A549 (cell line): ENCODE data around the gene MYBL2.

Experiments used
- CBX8 ChIP-seq: fragments of 200-600 bp; sonication (generic); IDR thresholded peaks from 2 replicates; pipeline ENCODE4 v1.6.1; 2016
- EP300 ChIP-seq, 2 experiments: fragments of >200 bp; sonication (Bioruptor Twin); formaldehyde crosslinking; IDR thresholded peaks; 2 replicates in 1 of 2; 3 replicates in 1 of 2; pipeline ENCODE4 v1.6.1; 2016 to 2017
- HDAC2 ChIP-seq: fragments of 200-600 bp; sonication (generic); IDR thresholded peaks from 2 replicates; pipeline ENCODE4 v1.6.1; 2016
- HOXA7 ChIP-seq: fragments of 250-450 bp; sonication (Bioruptor Pico); IDR thresholded peaks from 2 replicates; pipeline ENCODE4 v1.5.0; 2020; ENCODE audit warnings: mild to moderate bottlenecking, moderate library complexity
- JUNB ChIP-seq: fragments of >200 bp; sonication (Bioruptor Twin); formaldehyde crosslinking; IDR thresholded peaks from 2 replicates; pipeline ENCODE4 v1.6.1; 2016
- POLR2AphosphoS2 ChIP-seq: conservative IDR thresholded peaks from 2 replicates; pipeline ENCODE4 v1.6.1; 2012; ENCODE audit warnings: low read length, improper control_type of control experiment, inconsistent platforms
- RFX5 ChIP-seq: fragments of 450-650 bp; IDR thresholded peaks from 2 replicates; pipeline ENCODE4 v1.7.1; 2014; ENCODE audit warnings: antibody characterized with exemption, mild to moderate bottlenecking, moderate library complexity
- TF ChIP-seq, protein P1 (sequence below): fragments of >200 bp; sonication (Bioruptor Twin); formaldehyde crosslinking; IDR thresholded peaks from 3 replicates; pipeline ENCODE4 v1.5.1; 2016
- TF ChIP-seq, protein P2 (sequence below): IDR thresholded peaks from 2 replicates; pipeline ENCODE4 v1.6.1; 2012

DNA sequence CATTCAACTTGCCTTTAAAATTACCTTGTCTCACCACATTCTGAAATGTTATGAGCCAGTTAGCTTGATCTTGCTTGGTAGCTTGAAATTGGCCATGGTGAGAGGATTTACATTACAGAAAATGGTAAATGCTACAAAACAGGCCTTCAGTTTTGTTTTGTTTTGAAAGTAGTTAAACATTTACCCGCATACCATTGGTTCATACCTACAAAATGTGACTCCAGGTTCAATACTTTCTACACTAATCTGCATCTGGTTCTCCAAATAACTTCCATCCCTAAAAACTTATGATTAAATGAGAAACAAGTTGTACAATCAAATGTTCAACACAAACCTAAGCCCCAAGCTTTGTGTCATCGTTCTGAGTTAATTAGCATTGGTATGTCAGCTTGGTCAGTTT is 30.5 kb upstream of the MYBL2 start:
- no peak for TF ChIP-seq POLR2AphosphoS2
- TF ChIP-seq CBX8, result no peak
- no peak for TF ChIP-seq HDAC2
- TF ChIP-seq RFX5, result no peak
- no peak for TF ChIP-seq JUNB
- no peak for TF ChIP-seq HOXA7 (CRISPR knock-in tag)
- TF ChIP-seq EP300 (IDR thresholded peaks at IDR 0.05), result no peak
- TF ChIP-seq, protein P1, sequence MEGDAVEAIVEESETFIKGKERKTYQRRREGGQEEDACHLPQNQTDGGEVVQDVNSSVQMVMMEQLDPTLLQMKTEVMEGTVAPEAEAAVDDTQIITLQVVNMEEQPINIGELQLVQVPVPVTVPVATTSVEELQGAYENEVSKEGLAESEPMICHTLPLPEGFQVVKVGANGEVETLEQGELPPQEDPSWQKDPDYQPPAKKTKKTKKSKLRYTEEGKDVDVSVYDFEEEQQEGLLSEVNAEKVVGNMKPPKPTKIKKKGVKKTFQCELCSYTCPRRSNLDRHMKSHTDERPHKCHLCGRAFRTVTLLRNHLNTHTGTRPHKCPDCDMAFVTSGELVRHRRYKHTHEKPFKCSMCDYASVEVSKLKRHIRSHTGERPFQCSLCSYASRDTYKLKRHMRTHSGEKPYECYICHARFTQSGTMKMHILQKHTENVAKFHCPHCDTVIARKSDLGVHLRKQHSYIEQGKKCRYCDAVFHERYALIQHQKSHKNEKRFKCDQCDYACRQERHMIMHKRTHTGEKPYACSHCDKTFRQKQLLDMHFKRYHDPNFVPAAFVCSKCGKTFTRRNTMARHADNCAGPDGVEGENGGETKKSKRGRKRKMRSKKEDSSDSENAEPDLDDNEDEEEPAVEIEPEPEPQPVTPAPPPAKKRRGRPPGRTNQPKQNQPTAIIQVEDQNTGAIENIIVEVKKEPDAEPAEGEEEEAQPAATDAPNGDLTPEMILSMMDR, result no peak
- TF ChIP-seq, protein P2, sequence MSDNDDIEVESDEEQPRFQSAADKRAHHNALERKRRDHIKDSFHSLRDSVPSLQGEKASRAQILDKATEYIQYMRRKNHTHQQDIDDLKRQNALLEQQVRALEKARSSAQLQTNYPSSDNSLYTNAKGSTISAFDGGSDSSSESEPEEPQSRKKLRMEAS, result no peak
